Prostate gland (tissue), 2 donors: ENCODE results near the gene OSBP2. TPM values are rescaled to one million over a fixed set of nuclear protein-coding genes. Genes with fewer than 3 reads are reported as not detected.

Source experiments
- DNase-seq: peaks from one replicate; pipeline ENCODE4 v3.0.0-alpha.2; 2019; ENCODE audit warnings: low spot score
- H3K27ac ChIP-seq, 2 donors: fragments of 200-600 bp; sonication (generic); 2 replicates each; pipeline ENCODE4 v1.5.1; 2017 to 2019
- H3K27me3 ChIP-seq: fragments of 200-600 bp; sonication (generic); replicated peaks from 2 replicates; pipeline ENCODE4 v1.5.1; 2019; ENCODE audit not compliant: insufficient read depth
- H3K36me3 ChIP-seq, 2 donors: fragments of 200-600 bp; sonication (generic); 1 replicate in 1 of 2; 2 replicates in 1 of 2; pipeline versions ENCODE4 v1.5.1 to v1.8.1; 2017 to 2019
- H3K4me1 ChIP-seq: fragments of 200-600 bp; sonication (generic); replicated peaks from 2 replicates; pipeline ENCODE4 v1.5.1; 2019
- H3K4me3 ChIP-seq, 2 donors: fragments of 200-600 bp; sonication (generic); 2 replicates each; pipeline ENCODE4 v1.5.1; 2017 to 2019
- H3K9me3 ChIP-seq: fragments of 200-600 bp; sonication (generic); 2 replicates; pipeline ENCODE4 v1.5.1; 2017
- POLR2A ChIP-seq: fragments of 450-650 bp; IDR thresholded peaks from one replicate; pipeline ENCODE4 v1.6.1; 2016; ENCODE audit warnings: antibody characterized with exemption, mild to moderate bottlenecking
- POLR2AphosphoS5 ChIP-seq: sonication (generic); formaldehyde crosslinking; IDR thresholded peaks from one replicate; pipeline ENCODE4 v1.6.1; 2017; ENCODE audit warnings: antibody characterized with exemption
- WGBS: methylation state at CpG from one replicate; pipeline ENCODE4 v1.1.5; 2018; 5-methylcytosine and 5-hydroxymethylcytosine counted together
- intact Hi-C: fragments of 100-400 bp; cut with DNase I; formaldehyde crosslinking; loops from one replicate; pipeline ENCODE4 v1.14.2; 2022
- total RNA-seq, 2 donors: library from RNA; depleted of rRNA; stranded (reverse); fragments of >200 nt; gene quantifications; one replicate each; pipeline ENCODE4 v1.1.0, GENCODE V29; 2016
- TF ChIP-seq, protein P1 (sequence below), 4 experiments: fragments of 200-600 bp in 2 of 4; fragments of 450-650 bp in 2 of 4; sonication (generic) in 2 of 4; IDR thresholded peaks; 1 replicate in 3 of 4; 2 replicates in 1 of 4; pipeline ENCODE4 v1.5.1; 2016 to 2019; ENCODE audit warnings: antibody characterized with exemption in 4 of 4, mild to moderate bottlenecking in 2 of 4, moderate library complexity in 2 of 4

OSBP2 gene
- total RNA-seq, 2 donors from 2014 or later, result 4.5 to 16.2 TPM

DNA sequence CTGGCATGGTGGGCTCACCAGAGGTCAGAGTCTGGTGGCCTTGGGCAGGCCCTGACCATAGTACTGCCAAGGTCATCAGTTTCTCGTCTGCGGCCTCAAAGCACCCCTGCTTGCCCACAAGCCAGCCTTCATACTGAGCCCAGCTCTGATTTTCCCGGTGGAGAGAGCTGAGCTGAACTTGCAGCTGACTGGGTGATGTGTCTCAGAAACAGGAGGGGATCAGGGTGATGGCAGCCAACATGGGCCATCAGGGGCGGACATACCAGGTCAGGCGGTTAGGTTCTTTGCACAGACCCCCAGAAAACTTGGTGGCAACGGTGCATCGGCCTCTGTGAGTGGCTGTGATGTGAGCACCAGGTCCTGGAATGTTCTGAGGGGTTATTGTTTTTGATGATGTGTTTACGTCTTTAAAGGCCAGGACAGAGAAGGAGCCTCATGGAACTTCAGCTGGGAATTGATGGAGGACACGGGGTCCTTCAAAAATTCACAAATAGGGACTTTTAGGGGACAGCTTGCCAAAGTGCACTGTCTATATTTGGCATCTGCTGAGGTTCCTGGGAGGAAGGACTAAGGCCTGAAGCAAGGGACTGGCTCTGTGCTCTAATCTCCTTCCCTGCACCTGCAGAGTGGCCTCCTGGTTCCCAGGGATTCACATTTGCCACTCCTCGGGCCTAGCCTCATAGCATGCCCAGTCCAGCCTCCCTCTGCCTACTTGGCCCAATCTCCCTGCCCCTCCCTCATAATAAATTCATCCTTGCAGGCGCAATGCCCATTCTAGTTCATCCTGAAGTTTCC is 131.2 kb downstream of the OSBP2 start:
- Histone ChIP-seq H3K4me1 (no peaks in the 10 kb centered on the region), H3K27ac (no peak overlapping the region), H3K27me3 (no peaks in the 10 kb centered on the region), H3K36me3 (no peaks in the 10 kb centered on the region), H3K4me3 (no peak overlapping the region), H3K9me3 (no peaks in the 10 kb centered on the region)
- no peak for TF ChIP-seq POLR2A
- no peak for TF ChIP-seq POLR2AphosphoS5
- TF ChIP-seq, protein P1, sequence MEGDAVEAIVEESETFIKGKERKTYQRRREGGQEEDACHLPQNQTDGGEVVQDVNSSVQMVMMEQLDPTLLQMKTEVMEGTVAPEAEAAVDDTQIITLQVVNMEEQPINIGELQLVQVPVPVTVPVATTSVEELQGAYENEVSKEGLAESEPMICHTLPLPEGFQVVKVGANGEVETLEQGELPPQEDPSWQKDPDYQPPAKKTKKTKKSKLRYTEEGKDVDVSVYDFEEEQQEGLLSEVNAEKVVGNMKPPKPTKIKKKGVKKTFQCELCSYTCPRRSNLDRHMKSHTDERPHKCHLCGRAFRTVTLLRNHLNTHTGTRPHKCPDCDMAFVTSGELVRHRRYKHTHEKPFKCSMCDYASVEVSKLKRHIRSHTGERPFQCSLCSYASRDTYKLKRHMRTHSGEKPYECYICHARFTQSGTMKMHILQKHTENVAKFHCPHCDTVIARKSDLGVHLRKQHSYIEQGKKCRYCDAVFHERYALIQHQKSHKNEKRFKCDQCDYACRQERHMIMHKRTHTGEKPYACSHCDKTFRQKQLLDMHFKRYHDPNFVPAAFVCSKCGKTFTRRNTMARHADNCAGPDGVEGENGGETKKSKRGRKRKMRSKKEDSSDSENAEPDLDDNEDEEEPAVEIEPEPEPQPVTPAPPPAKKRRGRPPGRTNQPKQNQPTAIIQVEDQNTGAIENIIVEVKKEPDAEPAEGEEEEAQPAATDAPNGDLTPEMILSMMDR (IDR thresholded peaks at IDR 0.05), result no peak
- WGBS, result 84% methylated on average over 10 of the region's 11 CpGs
- intact Hi-C loops, result no loop called here
- no peak for DNase-seq

DNA sequence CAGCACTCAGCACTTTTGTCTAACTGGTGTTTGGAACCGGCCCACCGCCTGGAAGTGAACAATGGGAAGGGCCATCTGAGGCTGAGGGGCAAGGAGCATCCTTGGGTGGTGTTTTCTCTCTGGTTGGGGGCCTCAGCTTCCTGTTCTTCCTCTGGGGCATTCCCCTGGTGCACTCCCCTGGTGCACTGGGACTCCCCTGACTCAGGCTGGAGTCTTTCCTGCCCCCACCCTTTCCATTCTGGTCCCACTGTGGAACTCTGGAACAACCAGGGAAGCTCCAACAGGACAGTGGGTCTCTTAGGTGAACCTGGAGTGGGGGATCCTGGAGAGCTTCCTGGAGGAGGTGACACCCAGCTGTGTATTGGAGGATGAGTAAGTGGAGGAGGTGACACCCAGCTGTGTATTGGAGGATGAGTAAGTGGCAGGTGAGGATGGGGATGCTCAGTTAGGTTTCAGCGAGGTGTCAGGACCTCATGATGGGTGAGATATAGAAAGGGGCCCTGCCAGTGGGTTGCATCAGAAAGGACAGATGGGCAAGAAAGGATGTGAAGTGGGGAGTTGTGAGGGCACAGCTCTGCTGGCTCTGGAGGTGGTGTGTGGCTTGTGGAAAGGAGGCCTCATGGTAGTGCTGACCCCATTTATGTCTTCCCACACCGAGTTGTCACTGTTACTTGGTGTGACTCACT is 132.1 kb downstream of the OSBP2 start:
- H3K27ac ChIP-seq, result no peak overlapping the region
- intact Hi-C loops, result no loop called here
- H3K4me1 ChIP-seq, result no peaks in the 10 kb centered on the region
- no peaks in the 10 kb centered on the region for H3K36me3 ChIP-seq
- 87% methylated on average over 4 of the region's 4 CpGs for WGBS
- H3K27me3 ChIP-seq, result no peaks in the 10 kb centered on the region
- H3K9me3 ChIP-seq, result no peaks in the 10 kb centered on the region
- no peak overlapping the region for H3K4me3 ChIP-seq
- no peak for DNase-seq
- no peak for TF ChIP-seq POLR2AphosphoS5
- TF ChIP-seq POLR2A, result no peak
- TF ChIP-seq, protein P1 (IDR thresholded peaks at IDR 0.05), result no peak

DNA sequence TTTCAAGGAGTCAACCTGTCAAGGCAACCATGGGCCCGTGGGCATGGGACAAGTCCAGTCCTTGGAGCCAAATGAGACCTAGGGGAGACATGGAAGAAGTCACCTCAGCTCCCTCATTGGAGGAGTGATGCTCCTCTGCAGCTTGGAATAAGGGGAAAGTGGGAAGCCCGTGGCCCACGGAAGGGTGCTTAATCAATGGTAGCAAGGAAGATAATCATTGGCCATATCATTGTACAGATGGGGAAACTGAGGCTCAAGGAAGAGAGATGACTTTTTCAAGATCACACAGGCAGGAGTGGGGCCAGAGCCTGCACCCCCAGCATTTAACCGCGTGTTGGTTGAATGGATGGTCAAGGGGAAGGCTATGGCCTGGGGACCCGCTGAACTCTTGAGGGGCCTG is 133.0 kb downstream of the OSBP2 start:
- DNase-seq, result no peak
- intact Hi-C loops, result no loop called here
- H3K9me3 ChIP-seq, result no peaks in the 10 kb centered on the region
- no peak overlapping the region for H3K27ac ChIP-seq
- no peak overlapping the region for H3K4me3 ChIP-seq
- H3K36me3 ChIP-seq, result no peaks in the 10 kb centered on the region
- 83% methylated on average over 6 of the region's 6 CpGs for WGBS
- TF ChIP-seq, protein P1 (IDR thresholded peaks at IDR 0.05), result no peak
- no peak for TF ChIP-seq POLR2AphosphoS5
- no peak for TF ChIP-seq POLR2A
- H3K27me3 ChIP-seq, result no peaks in the 10 kb centered on the region
- no peaks in the 10 kb centered on the region for H3K4me1 ChIP-seq

DNA sequence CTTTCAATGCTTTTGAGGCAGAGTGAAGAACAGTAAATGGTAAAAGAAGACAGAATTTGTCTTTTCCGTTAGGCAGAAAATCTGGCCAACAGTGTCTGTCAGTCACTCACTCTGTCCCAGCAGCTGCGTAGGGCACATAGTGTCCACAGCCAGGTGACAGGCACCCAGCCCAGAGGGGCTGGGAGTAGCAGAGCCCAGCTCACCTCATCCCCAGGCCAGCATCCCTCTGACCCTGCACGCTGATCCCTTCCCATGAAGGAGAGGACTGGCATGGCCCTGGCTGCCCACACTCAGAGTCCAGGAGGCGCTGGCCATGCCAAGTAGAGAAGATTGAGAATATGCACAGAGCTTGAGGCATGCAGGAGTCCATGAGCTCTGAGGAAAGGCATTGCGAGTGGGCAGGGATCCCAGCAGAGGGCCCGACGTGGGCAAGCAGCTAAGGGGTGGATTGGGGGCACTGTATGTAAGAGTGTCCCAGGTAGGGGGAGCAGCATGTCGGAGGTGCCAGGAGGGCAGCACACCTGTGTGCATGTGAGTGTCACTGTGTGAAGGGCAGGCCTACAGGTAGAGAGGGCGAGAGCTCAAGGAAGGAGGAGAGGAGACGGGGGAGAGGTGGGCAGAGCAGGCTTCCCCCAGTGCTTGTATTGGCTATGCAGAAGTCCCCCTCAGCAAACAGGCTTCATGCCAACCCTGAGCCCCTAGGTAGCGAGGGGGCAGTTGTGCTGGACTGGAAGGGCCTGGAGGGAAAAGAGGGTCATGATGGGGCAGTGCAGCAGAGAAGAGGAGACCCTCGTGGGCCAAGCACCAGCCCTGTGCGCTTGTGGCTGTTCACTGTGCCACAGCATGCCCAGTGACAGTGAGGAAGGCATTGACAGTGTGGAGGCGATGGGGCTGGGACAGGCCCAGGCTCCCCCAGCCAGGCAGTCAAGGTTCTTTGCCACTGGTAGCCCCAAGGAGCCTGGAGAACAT is 133.8 kb downstream of the OSBP2 start:
- no peak overlapping the region for H3K27ac ChIP-seq
- H3K9me3 ChIP-seq, result no peaks in the 10 kb centered on the region
- intact Hi-C loops, result no loop called here
- 91% methylated on average over 14 of the region's 14 CpGs for WGBS
- TF ChIP-seq POLR2AphosphoS5 (no peak), POLR2A (no peak)
- TF ChIP-seq, protein P1 (IDR thresholded peaks at IDR 0.05), result no peak
- no peaks in the 10 kb centered on the region for H3K27me3 ChIP-seq
- no peaks in the 10 kb centered on the region for H3K36me3 ChIP-seq
- H3K4me1 ChIP-seq, result no peaks in the 10 kb centered on the region
- no peak for DNase-seq
- no peak overlapping the region for H3K4me3 ChIP-seq
